IMR-90 (cell line): ENCODE data around the gene ALDH1B1. TPM values are rescaled to one million over a fixed set of nuclear protein-coding genes. Genes with fewer than 3 reads are reported as not detected.

Experiments used
- ATAC-seq: fragments of 200-7000 bp; cut with Tn5 transposase; 2 replicates; pipeline ENCODE4 v1.9.1; 2020; ENCODE audit warnings: low read depth, mild to moderate bottlenecking, moderate library complexity
- BruUV-seq: library from RNA; stranded (reverse); fragments of 400-500 nt; replicated peaks from 2 replicates; lab custom pipeline; 2021; lab: Mats Ljungman, UMichigan
- CTCF ChIA-PET: fragments of 300-600 bp; formaldehyde crosslinking; extraction: SDS; loops from one replicate; lab custom pipeline; 2021; ENCODE audit warnings: antibody characterized with exemption; lab: Yijun Ruan, JAX
- POLR2A ChIA-PET: fragments of 300-600 bp; sonication (Branson Sonifier 250); formaldehyde crosslinking; loops from one replicate; lab custom pipeline; 2022; ENCODE audit warnings: antibody characterized with exemption; ENCODE audit not compliant: unreplicated experiment; lab: Charles Lee
- DNase-seq: peaks from one replicate; pipeline ENCODE4 v3.0.0; 2013
- H2AFZ ChIP-seq: replicated peaks from 2 replicates; pipeline ENCODE3; 2013; ENCODE audit warnings: low read length, mild to moderate bottlenecking; ENCODE audit not compliant: poor library complexity
- H2AK5ac ChIP-seq: 2 replicates; pipeline ENCODE4 v1.6.1; 2013; ENCODE audit warnings: low read depth, low read length, inconsistent platforms
- H2AK9ac ChIP-seq: replicated peaks from 2 replicates; pipeline ENCODE3; 2013; ENCODE audit warnings: mild to moderate bottlenecking, low read depth, low read length, moderate library complexity; ENCODE audit not compliant: poor library complexity
- H2BK120ac ChIP-seq: 2 replicates; pipeline ENCODE4 v1.6.1; 2013; ENCODE audit warnings: low read depth, low read length, inconsistent platforms
- H2BK15ac ChIP-seq: 3 replicates; pipeline ENCODE4 v1.6.1; 2013; ENCODE audit warnings: low read depth, low read length, inconsistent platforms
- H2BK20ac ChIP-seq: 2 replicates; pipeline ENCODE4 v1.6.1; 2013; ENCODE audit warnings: low read depth, mild to moderate bottlenecking, inconsistent platforms, low read length, moderate library complexity
- H2BK5ac ChIP-seq: 2 replicates; pipeline ENCODE4 v1.6.1; 2013; ENCODE audit warnings: mild to moderate bottlenecking, low read depth, low read length, inconsistent platforms; ENCODE audit not compliant: poor library complexity, severe bottlenecking
- H3K14ac ChIP-seq: replicated peaks from 2 replicates; pipeline ENCODE4 v1.6.1; 2013; ENCODE audit warnings: low read depth, low read length, inconsistent platforms
- H3K18ac ChIP-seq: 2 replicates; pipeline ENCODE4 v1.6.1; 2013; ENCODE audit warnings: low read depth, low read length, control low read depth
- H3K23ac ChIP-seq: 2 replicates; pipeline ENCODE4 v1.6.1; 2013; ENCODE audit warnings: low read depth, low read length, inconsistent platforms
- H3K27ac ChIP-seq: 2 replicates; pipeline ENCODE4 v1.5.1; 2013; ENCODE audit warnings: mild to moderate bottlenecking, control low read depth, low read length; ENCODE audit not compliant: insufficient read depth
- H3K27me3 ChIP-seq: 2 replicates; pipeline ENCODE4 v1.6.1; 2013; ENCODE audit warnings: low read length; ENCODE audit not compliant: control insufficient read depth, insufficient read depth
- H3K36me3 ChIP-seq: 2 replicates; pipeline ENCODE4 v1.6.1; 2013; ENCODE audit warnings: low read length, mixed read lengths; ENCODE audit not compliant: control insufficient read depth, insufficient read depth
- H3K4ac ChIP-seq: 2 replicates; pipeline ENCODE4 v1.6.1; 2013; ENCODE audit warnings: low read depth, low read length, inconsistent platforms
- H3K4me1 ChIP-seq: 2 replicates; pipeline ENCODE4 v1.6.1; 2013; ENCODE audit warnings: low read length, mixed read lengths; ENCODE audit not compliant: control insufficient read depth, insufficient read depth
- H3K4me2 ChIP-seq: 2 replicates; pipeline ENCODE4 v1.6.1; 2013; ENCODE audit warnings: low read depth, mild to moderate bottlenecking, control low read depth, low read length, moderate library complexity
- H3K4me3 ChIP-seq: 2 replicates; pipeline ENCODE4 v1.5.1; 2013; ENCODE audit warnings: low read depth, mild to moderate bottlenecking, control low read depth, low read length, moderate library complexity; ENCODE audit not compliant: insufficient read depth
- H3K56ac ChIP-seq: 2 replicates; pipeline ENCODE4 v1.6.1; 2013; ENCODE audit warnings: low read length, inconsistent platforms; ENCODE audit not compliant: insufficient read depth; ENCODE audit errors: extremely low read depth
- H3K79me1 ChIP-seq, 2 experiments: 2 replicates each; pipeline ENCODE4 v1.6.1; 2013; ENCODE audit warnings: low read length in 2 of 2, inconsistent platforms in 1 of 2, low read depth in 1 of 2
- H3K9ac ChIP-seq: 2 replicates; pipeline ENCODE4 v1.6.1; 2013; ENCODE audit warnings: low read depth, low read length, control low read depth
- H3K9me1 ChIP-seq: 2 replicates; pipeline ENCODE4 v1.6.1; 2013; ENCODE audit warnings: low read length, inconsistent platforms; ENCODE audit not compliant: insufficient read depth
- H3K9me3 ChIP-seq: 2 replicates; pipeline ENCODE4 v1.6.1; 2013; ENCODE audit warnings: low read length; ENCODE audit not compliant: control insufficient read depth, insufficient read depth
- H4K20me1 ChIP-seq: 2 replicates; pipeline ENCODE4 v1.6.1; 2013; ENCODE audit warnings: low read length, inconsistent platforms; ENCODE audit not compliant: insufficient read depth
- H4K5ac ChIP-seq: 2 replicates; pipeline ENCODE4 v1.6.1; 2013; ENCODE audit warnings: mild to moderate bottlenecking, low read depth, low read length, control low read depth
- H4K8ac ChIP-seq, 2 experiments: 2 replicates each; pipeline ENCODE4 v1.6.1; 2013; ENCODE audit warnings: low read depth in 2 of 2, low read length in 2 of 2, control low read depth in 1 of 2, inconsistent platforms in 1 of 2
- H4K91ac ChIP-seq: 2 replicates; pipeline ENCODE4 v1.6.1; 2013; ENCODE audit warnings: low read depth, low read length, inconsistent platforms; ENCODE audit not compliant: insufficient read depth
- CEBPB ChIP-seq: IDR thresholded peaks from 2 replicates; pipeline ENCODE4 v1.6.1; 2012; ENCODE audit warnings: low read depth, low read length, improper control_type of control experiment
- CHD1 ChIP-seq: IDR thresholded peaks from 2 replicates; pipeline ENCODE4 v1.6.1; 2012; ENCODE audit warnings: low read depth, low read length, improper control_type of control experiment
- CTCF ChIP-seq: conservative IDR thresholded peaks from 2 replicates; pipeline ENCODE4 v1.5.1; 2012; ENCODE audit warnings: mild to moderate bottlenecking, low read depth, low read length, improper control_type of control experiment
- ELK1 ChIP-seq: fragments of 150-350 bp; IDR thresholded peaks from 2 replicates; pipeline ENCODE4 v1.6.1; 2016; ENCODE audit warnings: low read depth, mild to moderate bottlenecking, low read length, moderate library complexity, borderline replicate concordance
- FOS ChIP-seq: fragments of 150-350 bp; IDR thresholded peaks from 2 replicates; pipeline ENCODE4 v1.6.1; 2016; ENCODE audit warnings: low read depth, low read length
- MAFK ChIP-seq: IDR thresholded peaks from 2 replicates; pipeline ENCODE4 v1.6.1; 2012; ENCODE audit warnings: low read depth, low read length, improper control_type of control experiment
- POLR2A ChIP-seq: IDR thresholded peaks from 2 replicates; pipeline ENCODE4 v1.6.1; 2012; ENCODE audit warnings: mild to moderate bottlenecking, low read depth, low read length
- RAD21 ChIP-seq: IDR thresholded peaks from 2 replicates; pipeline ENCODE4 v1.6.1; 2012; ENCODE audit warnings: low read length, improper control_type of control experiment
- RFX5 ChIP-seq: IDR thresholded peaks from 2 replicates; pipeline ENCODE4 v1.8.0; 2012; ENCODE audit warnings: low read depth, mild to moderate bottlenecking, low read length, moderate library complexity
- SMC3 ChIP-seq: fragments of 150-350 bp; IDR thresholded peaks from 2 replicates; pipeline ENCODE4 v1.6.1; 2016; ENCODE audit warnings: low read depth, mild to moderate bottlenecking, antibody characterized with exemption, low read length, moderate library complexity
- whole genome bisulfite sequencing, 2 experiments: methylation state at CpG; one replicate each; pipeline versions ENCODE4 v1.1.5 to v1.1.7; 2013; ENCODE audit warnings: missing lambda C conversion rate in 2 of 2; ENCODE audit not compliant: insufficient read length in 1 of 2; ENCODE audit errors: extremely low coverage in 2 of 2; 5-methylcytosine and 5-hydroxymethylcytosine counted together
- dilution Hi-C: fragments of 300-500 bp; cut with HindIII; formaldehyde crosslinking; loops from one replicate; pipeline ENCODE4 v1.14.3; 2018; ENCODE audit warnings: low sequenced_read_pairs; ENCODE audit not compliant: unreplicated experiment
- in situ Hi-C: fragments of 300-500 bp; cut with MboI; formaldehyde crosslinking; loops from 3 replicates; pipeline ENCODE4 v1.14.3; 2019; ENCODE audit warnings: low sequenced_read_pairs, inconsistent platforms, mixed read lengths
- intact Hi-C: fragments of 100-400 bp; cut with micrococcal nuclease; formaldehyde crosslinking; loops from 2 replicates; pipeline ENCODE4 v1.10.0; 2022
- polyA plus RNA-seq, 3 experiments: library from polyadenylated mRNA; depleted of rRNA; stranded (reverse); fragments of >200 nt; gene quantifications; 2 replicates each; pipeline ENCODE4 v1.2.3, GENCODE V29; 2012; ENCODE audit warnings: low replicate concordance in 1 of 3
- total RNA-seq: library from RNA; depleted of rRNA; stranded (reverse); fragments of >200 nt; gene quantifications from 2 replicates; pipeline ENCODE4 v1.2.3, GENCODE V29; 2012

The ALDH1B1 gene
- total and polyA plus RNA-seq, 2 of the 4 experiments (the other 2 are of a cell fraction) = 29.6 to 37.6 TPM

- no peak overlapping the region for H2BK20ac ChIP-seq
- no peak overlapping the region for H4K8ac ChIP-seq
- H3K9me3 ChIP-seq = no peaks in the 10 kb centered on the region
- peaks cover 49% of the 10 kb centered on the region for H3K27me3 ChIP-seq
- intact Hi-C loops = no loop called here
- dilution Hi-C loops = no loop called here
- H3K4me2 ChIP-seq = no peak overlapping the region
- no peaks in the 10 kb centered on the region for H3K9me1 ChIP-seq
- no peak overlapping the region for H3K18ac ChIP-seq
- no peak for TF ChIP-seq RAD21
- TF ChIP-seq RFX5 = no peak
- TF ChIP-seq FOS = no peak
- no peak for TF ChIP-seq CHD1
- no peak for TF ChIP-seq CTCF
- TF ChIP-seq ELK1 = no peak
- no peak for TF ChIP-seq POLR2A
- no peak for TF ChIP-seq SMC3
- no peak for TF ChIP-seq MAFK
- no peak for TF ChIP-seq CEBPB
- no peak overlapping the region for H3K9ac ChIP-seq
- no CpG with 5 or more reads among the region's 7 CpGs for WGBS, 2 experiments
- H3K4me3 ChIP-seq = no peak overlapping the region
- H4K20me1 ChIP-seq = no peaks in the 10 kb centered on the region
- no peak overlapping the region for H2BK15ac ChIP-seq
- H2AK5ac ChIP-seq = no peak overlapping the region
- no peak overlapping the region for H2BK5ac ChIP-seq
- no peak for DNase-seq
- in situ Hi-C loops = no loop called here
- no peak overlapping the region for H3K4ac ChIP-seq
- no TSS peak for BruUV-seq
- H2AK9ac ChIP-seq = no peak overlapping the region
- no peaks in the 10 kb centered on the region for H3K36me3 ChIP-seq
- no peak overlapping the region for H3K27ac ChIP-seq
- POLR2A ChIA-PET = no interaction called here
- ATAC-seq = no peak
- no peak overlapping the region for H3K23ac ChIP-seq
- H4K5ac ChIP-seq = no peak overlapping the region
- no peak overlapping the region for H2BK120ac ChIP-seq
- H3K56ac ChIP-seq = no peak overlapping the region
- no peak overlapping the region for H3K14ac ChIP-seq
- no peaks in the 10 kb centered on the region for H3K79me1 ChIP-seq
- no peak overlapping the region for H2AFZ ChIP-seq
- no peaks in the 10 kb centered on the region for H3K4me1 ChIP-seq
- CTCF ChIA-PET = no interaction called here
- H4K91ac ChIP-seq = no peak overlapping the region
These were observed 47.8 kb upstream of the ALDH1B1 start for GRCh38 chr9:38344566-38345324.
